Jurkat, Clone E6-1 (cell line): Measurements from ENCODE around the gene PPP3CB.
A peak's percentile ranks its signal among the peaks of the same experiment; 100 is the strongest.

ENCODE experiments used
- DNase-seq: peaks from one replicate; pipeline ENCODE4 v3.0.0-alpha.2; 2011; ENCODE audit warnings: low read depth, low spot score
- H3K4me3 ChIP-seq: 2 replicates; pipeline ENCODE4 v1.5.1; 2011; ENCODE audit warnings: mild to moderate bottlenecking, low read length, control low read depth, moderate library complexity

Gene PPP3CB

DNA sequence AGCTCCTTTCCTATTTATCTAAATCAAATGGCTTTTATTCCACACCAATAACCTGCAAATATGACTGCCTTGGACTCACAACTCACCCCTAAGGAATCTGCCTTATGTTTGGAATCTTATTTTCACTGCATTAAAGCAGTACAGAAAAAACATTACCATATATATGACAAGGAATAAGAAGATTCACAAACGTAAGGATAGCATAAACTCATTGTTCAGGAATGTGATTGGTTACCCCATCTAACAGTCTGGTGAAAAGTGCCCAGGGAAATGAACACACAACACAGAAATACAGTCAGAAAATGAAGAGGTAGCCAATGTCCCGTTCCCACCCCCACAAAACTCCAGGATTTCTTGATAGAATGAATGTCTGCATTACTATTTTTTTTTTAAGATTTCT is 2.0 kb downstream of the PPP3CB start:
- DNase-seq, result no peak
- H3K4me3 ChIP-seq, result no peak overlapping the region

DNA sequence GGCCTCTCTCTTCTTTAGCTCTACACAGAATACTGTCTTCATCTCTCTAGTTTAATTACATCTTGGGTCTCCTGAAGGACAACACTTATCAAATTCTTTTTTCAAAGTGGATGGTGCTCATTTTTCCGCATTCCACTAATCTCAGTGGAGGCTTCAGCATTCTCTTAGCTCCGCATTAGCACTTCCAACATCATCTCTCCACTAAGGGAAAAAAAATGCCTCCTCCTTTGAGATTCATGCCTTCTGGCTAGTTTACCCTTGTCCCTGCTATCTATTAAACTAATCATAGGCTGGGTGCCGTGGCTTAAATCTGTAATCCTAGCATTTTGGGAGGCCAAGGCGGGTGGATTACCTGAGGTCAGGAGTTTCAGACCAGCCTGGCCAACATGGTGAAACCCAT is 9.2 kb downstream of the PPP3CB start:
- DNase-seq, result no peak
- no peak overlapping the region for H3K4me3 ChIP-seq

DNA sequence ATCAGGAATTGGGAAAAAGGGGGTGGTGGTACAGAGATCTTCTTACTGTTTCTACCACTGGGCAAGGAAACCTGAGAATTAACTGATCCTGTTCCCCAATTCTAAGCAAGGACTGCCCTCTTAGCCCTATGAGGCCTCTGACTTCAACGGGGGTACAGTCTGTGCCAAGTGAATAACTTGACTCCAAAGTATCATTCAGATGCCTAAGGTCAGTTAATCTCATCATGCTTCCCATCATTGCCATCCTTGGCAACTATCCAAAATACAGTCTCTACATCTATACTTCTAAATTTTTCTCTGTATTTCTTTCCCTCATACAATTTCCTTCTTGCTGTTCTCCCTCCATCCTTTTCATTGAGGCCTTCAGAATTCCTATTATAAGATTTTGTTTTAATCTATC is 10.5 kb downstream of the PPP3CB start:
- no peak overlapping the region for H3K4me3 ChIP-seq
- DNase-seq, result no peak

DNA sequence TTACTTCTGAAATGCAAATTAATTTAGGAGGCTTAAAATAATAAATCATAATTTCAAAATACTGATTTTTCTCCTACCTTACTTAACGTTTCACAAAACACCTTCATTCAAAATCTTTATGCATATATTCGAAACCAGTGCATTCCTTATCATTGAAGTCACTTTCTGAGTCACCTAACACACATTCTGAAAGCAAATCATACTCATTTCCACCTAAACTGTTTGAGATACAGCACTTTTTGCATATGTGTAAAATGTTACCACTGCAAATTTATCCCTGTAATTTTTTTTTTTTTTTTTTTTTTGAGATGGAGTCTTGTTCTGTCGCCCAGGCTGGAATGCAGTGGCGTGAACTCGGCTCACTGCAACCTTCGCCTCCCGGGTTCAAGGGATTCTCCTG is 15.7 kb downstream of the PPP3CB start:
- DNase-seq, result no peak
- H3K4me3 ChIP-seq, result no peak overlapping the region

DNA sequence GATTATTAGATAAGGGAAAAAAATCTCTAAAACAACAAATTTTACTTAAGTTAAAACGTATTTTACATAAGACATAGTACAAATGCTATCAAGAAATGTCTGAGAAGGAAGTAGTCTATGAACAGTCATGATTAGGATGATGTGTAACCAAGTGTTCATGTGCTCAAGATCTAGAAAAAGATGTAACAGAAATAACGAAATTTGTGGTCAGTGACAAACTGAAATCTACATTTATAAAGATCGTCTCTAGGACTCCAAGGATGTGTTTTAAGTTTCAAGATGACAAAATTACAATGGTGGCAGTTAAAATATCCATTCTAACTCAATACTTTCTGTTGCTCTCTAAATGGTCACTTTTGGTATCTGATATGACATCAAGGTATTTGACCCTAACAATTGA is 17.2 kb downstream of the PPP3CB start:
- peak; percentile 18 for DNase-seq
- H3K4me3 ChIP-seq, result no peak overlapping the region

DNA sequence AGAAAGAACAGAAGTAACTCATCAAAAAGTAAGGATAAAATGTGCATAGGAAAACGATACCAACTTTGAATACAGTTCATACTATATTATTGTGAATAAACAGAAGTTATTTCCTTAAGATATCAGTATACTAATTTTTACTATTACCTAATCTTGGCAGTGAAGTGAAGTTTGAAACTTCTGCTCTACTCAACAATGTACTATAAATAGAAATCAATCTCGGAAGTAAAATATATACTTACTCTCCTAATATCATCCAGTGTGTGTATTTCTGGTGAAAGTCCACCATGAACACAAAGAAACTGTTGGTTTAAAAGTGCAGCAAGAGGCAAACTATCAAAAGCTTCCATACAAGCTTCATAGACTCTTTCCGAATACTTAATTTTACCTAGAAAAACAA is 24.6 kb downstream of the PPP3CB start:
- H3K4me3 ChIP-seq, result no peak overlapping the region
- DNase-seq, result no peak

DNA sequence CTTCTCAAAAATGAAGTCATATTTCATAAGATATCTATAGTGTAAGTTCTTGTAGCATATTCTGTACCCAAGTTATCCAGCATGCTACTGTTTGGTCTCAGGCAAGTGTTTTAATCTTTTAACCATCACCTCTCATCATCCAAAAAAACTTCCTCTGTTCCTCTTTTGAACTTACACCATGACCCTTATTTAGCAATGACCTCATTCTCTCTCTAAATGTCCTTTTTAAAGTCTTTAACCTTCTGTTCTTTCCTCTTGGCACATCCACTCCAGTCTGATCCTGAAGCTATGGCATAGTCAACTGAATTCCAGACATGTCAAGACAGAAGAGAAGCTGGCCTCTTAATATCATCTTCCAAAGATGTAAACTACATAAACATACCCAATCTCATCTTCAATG is 26.2 kb downstream of the PPP3CB start:
- no peak for DNase-seq
- no peak overlapping the region for H3K4me3 ChIP-seq

DNA sequence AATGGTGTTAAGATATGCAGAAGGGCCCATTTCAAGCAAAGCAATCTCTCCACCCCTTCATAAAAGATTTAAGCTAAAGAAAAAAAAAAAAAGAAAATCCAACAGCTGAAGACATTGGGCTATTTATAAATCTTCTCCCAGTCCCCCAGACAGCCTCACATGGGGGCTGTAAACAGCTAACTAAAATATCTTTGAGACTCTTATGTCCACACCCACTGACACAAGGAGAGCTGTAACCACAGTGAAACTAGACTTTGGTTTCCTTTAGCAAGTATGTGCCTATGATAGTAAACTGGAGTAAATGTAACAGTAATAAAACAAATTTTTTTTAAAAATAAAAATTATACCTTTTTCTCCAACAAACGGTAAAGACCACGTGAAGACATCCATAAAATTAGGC is 28.6 kb downstream of the PPP3CB start:
- H3K4me3 ChIP-seq, result no peak overlapping the region
- no peak for DNase-seq

DNA sequence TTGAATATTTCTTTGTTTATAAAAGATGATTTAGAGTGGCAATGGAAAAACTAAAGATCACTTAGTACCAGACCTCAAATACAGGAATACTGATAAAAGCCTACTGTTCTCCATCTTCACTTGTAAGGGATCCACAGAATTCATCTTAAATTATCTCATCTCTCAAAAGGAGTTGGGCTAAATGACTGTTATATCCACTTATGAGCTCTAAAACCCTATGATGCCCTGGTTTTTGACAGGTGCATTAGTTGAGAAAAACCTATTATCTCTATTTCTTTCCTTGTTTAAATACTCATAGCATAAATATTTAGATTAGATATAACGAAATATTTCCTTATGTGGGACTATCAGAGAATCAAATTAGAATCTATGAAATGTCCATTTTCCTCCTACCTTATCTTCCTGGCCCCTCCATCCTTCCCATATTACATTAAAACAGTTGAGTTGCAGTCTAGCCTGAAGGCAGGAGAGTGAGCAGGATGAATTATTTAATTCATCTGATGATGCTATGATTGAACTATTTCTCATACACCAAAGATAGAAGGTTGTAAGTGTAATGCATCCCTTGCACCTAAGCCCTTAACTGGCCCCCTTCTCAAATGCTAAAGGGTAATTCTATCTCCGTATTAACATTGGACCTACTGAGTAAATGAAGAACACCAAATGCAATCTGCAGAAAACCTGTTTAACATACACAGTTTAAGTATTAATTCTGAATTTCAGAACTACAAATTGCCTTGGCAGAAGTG is 29.7 kb downstream of the PPP3CB start:
- DNase-seq, result no peak
- no peak overlapping the region for H3K4me3 ChIP-seq

DNA sequence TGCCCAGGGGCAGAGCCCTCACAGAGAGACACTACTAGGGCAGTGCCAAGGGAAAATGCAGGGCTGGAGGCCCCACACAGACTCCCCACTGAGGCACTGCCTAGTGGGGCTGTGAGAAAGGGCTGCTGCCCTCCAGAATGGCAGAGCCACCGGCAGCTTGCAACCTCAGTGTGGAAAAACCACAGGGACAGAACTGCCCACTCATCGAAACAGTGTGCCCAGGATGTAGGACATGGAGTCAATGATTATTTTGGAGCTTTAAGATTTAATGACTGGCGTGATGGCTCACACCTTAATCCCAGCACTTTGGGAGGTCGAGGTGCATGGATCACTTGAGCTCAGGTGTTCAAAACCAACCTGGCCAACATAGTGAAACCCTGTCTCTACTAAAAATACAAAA is 34.9 kb downstream of the PPP3CB start:
- H3K4me3 ChIP-seq, result no peak overlapping the region
- no peak for DNase-seq

DNA sequence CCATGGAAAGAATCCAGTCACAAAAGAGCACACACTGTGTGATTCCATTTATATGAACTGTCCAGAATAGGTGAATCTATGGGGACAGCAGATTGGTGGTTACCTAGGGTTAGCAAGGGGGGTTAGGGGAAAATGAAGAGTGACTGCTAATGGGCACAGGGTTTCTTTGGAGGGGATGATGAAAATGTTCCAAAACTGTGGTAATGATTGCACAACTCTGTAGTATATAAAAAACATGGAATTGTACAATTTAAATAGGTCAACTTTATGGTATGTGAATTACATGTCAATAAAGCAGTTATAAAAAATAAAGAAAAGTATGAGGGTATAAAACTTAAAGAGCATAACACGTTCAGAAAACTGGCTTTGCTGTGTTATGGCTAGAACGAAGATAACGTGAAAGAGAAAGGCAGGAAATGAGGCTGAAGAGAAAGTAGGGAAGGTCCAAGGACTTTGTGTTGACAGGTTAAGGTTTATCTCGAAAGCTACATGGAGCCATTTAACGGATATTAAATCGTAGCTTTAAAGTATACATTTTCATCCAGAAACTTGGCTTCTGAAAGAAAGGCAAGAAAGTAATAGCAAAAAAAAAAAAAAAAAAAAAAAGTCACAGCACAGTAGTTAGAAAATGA is 36.0 kb downstream of the PPP3CB start:
- H3K4me3 ChIP-seq, result no peak overlapping the region
- no peak for DNase-seq

DNA sequence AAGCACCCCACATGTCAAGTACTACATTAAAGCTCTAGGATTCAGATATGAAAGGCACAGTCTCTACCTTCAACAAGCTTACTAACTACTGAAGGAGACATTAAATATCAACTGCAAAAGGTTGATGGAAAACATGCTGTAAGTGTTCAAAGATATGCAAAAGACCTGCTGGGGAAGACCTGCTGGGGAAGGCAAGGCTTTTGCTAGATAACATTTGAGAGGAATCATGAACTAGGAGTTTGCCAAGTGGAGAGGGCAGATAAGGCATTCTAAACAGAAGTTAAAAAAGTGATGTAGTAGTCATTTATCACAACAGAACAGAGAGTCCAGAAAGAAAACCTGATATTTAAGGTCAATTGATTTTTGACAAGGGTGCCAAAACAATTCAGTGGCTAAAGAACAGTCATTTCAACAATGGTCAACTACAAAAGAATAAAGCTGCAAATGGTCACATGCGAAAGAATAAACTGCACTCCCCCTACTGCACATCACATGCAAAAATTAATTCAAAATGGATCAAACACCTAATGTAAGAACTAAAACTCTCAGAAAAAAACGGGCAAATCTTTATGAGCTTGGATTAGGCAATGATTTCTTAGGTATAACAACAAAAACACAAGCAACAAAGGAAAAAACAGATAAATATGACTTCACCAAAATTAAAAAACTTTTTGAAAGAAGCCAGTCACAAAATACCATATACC is 39.5 kb downstream of the PPP3CB start:
- no peak for DNase-seq
- H3K4me3 ChIP-seq, result no peak overlapping the region

DNA sequence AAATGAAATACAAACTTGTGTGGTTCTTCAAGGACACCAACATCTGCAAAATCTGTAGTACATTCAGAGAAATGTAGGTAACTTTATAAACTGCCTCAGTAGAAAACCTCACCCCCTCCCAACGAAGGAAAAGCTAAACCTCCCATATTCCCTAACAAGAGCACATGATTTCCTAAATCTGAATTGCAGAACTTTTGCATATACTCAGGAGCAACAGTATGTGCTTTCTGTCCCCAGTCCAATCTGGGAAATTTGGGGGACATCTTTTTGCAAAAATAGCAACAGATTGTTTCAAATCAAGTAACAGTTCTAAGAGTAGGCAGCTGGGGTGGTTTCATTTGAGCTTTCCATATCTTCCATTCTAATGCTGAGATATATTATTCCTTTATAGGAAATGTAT is 46.7 kb downstream of the PPP3CB start:
- H3K4me3 ChIP-seq, result no peak overlapping the region
- no peak for DNase-seq

DNA sequence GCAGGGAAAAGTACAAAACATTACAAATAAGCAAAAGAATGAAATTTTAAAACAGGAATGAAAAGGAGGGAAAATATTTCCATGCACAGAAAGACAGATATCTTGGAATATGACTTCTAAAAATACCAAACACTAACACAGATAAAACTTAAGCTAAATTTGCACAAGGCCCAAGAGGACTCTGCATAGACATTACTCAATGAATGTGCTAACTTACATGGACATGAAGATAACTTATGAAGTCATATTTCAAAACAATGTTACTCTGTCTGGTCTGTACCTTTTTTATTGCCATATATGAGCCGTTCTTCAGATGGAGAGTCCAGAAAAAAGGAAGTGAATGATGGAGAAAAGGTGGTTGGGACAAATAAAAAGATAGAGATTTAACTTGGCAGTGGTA is 47.4 kb downstream of the PPP3CB start:
- no peak for DNase-seq
- no peak overlapping the region for H3K4me3 ChIP-seq

DNA sequence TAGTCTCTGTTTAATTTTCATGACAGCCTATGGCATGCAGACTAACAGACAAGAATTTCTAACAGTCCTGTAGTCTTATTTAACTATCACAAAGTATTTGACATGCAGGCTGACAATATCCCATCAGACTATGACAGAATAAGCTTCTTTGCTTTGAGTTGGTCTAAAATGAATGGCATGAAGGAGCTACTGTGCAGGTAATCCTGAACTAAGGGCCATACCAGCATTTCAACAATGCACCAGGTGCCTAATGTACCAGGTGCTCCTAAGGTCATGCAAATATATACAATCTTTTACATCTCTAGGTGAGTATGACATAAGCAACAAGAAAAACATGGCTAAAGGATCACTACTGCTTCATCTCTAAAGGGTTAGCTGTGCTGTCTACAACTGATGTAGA is 48.9 kb downstream of the PPP3CB start:
- DNase-seq, result no peak
- H3K4me3 ChIP-seq, result no peak overlapping the region

DNA sequence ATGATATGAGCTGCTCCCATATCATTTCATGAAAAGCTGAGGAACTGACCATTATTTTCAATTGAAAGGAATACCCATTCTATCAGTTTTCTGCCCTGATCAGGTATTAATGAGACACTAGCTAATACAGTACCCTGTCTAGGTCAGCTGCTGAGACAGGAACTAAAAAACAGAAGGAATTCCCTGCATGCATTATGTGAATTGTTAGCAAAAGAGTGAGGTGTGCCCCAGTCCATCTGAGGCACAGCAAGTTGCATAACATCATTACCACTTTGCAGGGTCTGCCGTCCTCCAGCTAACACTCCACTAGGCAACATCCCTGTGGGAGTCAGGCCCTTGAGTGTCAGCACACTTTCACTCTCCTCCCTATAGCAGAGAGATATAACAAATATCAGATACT is 51.4 kb downstream of the PPP3CB start:
- no peak overlapping the region for H3K4me3 ChIP-seq
- DNase-seq, result no peak

DNA sequence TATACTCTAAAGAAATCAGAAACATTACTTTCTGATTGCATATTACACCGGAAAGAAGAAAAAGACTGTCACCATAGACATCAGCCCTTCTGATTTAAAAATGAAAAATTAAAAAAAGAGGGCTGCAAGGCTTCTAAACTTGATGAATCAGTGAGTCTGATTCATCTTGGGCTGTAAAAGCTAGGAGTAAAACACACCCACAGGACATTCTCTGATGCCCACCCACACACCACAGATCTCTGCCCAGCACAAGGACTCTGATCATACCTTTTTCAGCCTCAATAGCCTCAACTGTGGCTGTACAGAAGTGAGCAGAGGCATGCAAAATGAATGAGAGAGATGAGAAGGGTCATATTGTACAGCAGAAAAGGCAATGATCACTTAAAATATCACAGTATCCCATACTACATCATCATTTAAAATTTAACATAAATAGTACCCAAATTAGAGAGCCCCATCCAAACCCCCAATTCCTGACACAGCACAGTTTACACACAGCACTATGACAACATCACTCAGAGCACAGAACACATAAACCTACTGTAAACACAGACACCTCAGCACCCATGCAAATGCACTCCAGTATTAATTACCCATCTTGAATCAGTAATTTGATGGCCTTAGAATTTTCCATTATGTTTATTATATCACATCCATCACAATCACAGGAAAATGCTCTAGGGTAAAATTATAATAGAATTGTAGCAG is 56.1 kb downstream of the PPP3CB start:
- no peak for DNase-seq
- no peak overlapping the region for H3K4me3 ChIP-seq

DNA sequence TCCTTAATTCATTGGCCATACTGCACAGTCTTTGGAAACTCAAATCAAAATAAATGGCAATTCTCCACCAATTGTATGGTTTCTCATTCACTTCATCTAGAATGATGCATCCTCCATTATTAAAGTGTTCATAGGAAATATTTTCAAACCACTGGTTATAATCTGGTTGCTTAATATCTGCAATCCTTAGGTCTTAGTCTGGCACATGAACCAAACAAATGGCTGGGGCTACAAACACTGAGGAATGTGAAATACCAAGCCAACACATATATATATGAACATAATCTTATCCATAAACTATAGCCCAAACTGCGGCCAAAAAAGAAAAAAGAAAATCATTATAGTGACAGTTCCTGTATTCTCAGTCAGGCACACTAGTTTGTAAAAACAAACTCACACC is 56.8 kb downstream of the PPP3CB start:
- no peak overlapping the region for H3K4me3 ChIP-seq
- no peak for DNase-seq

DNA sequence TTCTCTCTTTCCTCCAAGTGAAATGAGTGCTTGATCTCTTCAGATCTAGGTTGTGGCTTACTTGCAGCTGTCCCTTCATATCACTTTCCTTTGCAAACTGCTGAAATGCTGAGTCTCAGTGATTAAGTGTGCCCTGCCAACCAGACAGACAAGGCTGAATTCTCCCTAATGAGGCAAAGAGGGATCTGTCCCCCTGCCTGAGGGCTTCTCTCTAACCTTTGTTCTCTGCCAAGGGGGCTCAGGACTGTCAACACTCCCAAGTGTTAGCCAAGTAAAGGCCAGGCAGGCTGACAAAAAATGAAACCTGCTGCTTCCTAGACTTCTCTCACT is 62.3 kb downstream of the PPP3CB start, which contains the start of gene MSS51:
MSS51 (minus strand) TSS at position 24 of the 330 bp plus-strand sequence. CDS start 5,277 bp downstream, outside the sequence.
- peak; percentile 86 for DNase-seq
- no peak within 1 kb of the TSS for H3K4me3 ChIP-seq
